ENCODE measurements around the gene LARGE1. TPM values are rescaled to one million over a fixed set of nuclear protein-coding genes. Genes with fewer than 3 reads are reported as not detected.

Gene LARGE1
- total RNA-seq, 1 donor, result 13.4 TPM

DNA sequence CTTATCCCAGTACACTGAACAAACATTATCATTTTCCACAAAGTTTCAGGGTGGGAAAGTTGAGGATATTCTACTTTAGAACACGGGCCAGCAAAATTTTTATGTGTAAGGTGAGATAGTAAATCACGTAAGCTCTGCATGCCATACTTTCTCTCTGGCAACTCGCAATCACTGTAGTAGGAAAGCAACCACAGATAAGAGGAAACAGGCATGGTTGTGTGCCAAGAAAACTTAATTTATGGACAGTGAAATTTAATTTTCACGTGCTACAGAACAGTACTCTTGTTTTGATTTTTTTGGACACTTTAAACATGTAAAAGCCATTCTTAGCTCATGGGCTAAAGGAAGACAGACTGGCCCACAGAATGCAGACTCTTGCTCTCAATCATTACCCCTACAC lies 82.5 kb downstream of the LARGE1 start:
- no peak for DNase-seq (ENCODE audit: low read depth)
- H3K4me3 ChIP-seq (ENCODE audit: low read depth, low read length), result no peak overlapping the region
- TF ChIP-seq CTCF (IDR thresholded peaks at IDR 0.05; ENCODE audit: insufficient read depth, low read depth, low read length), result no peak

- DNase-seq (ENCODE audit: low read depth), result no peak
- H3K4me3 ChIP-seq (ENCODE audit: low read depth, low read length), result no peak overlapping the region
- TF ChIP-seq CTCF (IDR thresholded peaks at IDR 0.05; ENCODE audit: insufficient read depth, low read depth, low read length), result no peak
These were observed 85.0 kb downstream of the LARGE1 start for GRCh38 chr22:33835265-33835664.

GRCh38 chr22:33832558-33833151 lies 87.6 kb downstream of the LARGE1 start:
- no peak for TF ChIP-seq CTCF (IDR thresholded peaks at IDR 0.05; ENCODE audit: insufficient read depth, low read depth, low read length)
- DNase-seq (ENCODE audit: low read depth), result no peak

GRCh38 chr22:33831651-33832050 lies 88.6 kb downstream of the LARGE1 start:
- DNase-seq (ENCODE audit: low read depth), result no peak
- no peak for TF ChIP-seq CTCF (IDR thresholded peaks at IDR 0.05; ENCODE audit: insufficient read depth, low read depth, low read length)
- H3K4me3 ChIP-seq (ENCODE audit: low read depth, low read length), result no peak overlapping the region

More at GRCh38 chr22:33832558-33833151, 87.6 kb downstream of the LARGE1 start:
- H3K4me3 ChIP-seq (ENCODE audit: low read depth, low read length), result no peak overlapping the region

GRCh38 chr22:33831207-33831606 lies 89.1 kb downstream of the LARGE1 start:
- H3K4me3 ChIP-seq (ENCODE audit: low read depth, low read length), result no peak overlapping the region
- no peak for DNase-seq (ENCODE audit: low read depth)
- TF ChIP-seq CTCF (IDR thresholded peaks at IDR 0.05; ENCODE audit: insufficient read depth, low read depth, low read length), result no peak

DNA sequence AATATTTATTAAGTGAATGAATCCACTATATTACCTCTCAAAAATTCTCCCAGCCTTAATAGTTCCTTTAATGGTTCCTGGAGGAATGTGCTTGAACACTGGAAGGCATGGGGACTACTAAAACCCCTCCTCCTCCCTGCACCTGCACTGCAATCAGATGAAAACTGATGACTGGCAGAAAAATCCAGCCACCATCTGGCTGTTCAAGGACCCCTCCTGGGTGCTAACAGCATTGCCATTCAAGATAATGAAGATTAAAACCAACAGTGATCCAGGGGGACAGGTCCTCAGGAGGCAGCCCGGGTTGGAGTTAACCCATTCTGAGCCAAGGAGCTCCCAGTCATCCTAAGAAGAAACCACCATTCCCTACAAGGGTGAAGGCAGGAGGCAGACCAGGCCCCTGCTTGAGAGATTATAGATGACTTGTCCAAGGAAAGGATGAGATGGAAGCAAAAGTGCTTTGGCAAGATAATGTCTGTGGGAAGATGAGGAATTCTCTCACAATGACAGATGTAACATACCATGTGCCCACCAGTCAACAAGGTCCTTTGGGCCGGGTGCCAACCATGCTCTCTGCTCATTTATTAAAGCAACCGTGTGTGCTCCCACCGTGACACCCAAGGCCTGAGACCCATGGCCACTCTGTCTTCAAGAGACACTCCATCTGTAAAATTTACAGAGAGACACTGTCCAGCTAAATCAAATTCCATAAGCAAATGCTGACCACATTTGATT lies 90.6 kb downstream of the LARGE1 start:
- TF ChIP-seq CTCF (IDR thresholded peaks at IDR 0.05; ENCODE audit: insufficient read depth, low read depth, low read length), result no peak
- DNase-seq (ENCODE audit: low read depth), result no peak

More for the DNA sequence above, 90.6 kb downstream of the LARGE1 start:
- no peak overlapping the region for H3K4me3 ChIP-seq (ENCODE audit: low read depth, low read length)
